Liver (tissue), 9 donors: ENCODE results near the gene PON1. TPM values are rescaled to one million over a fixed set of nuclear protein-coding genes. Genes with fewer than 3 reads are reported as not detected.

Experiments used
- DNase-seq: peaks from one replicate; pipeline ENCODE4 v3.0.0-alpha.2; 2017; ENCODE audit warnings: low spot score
- H3K27ac ChIP-seq, 2 donors: one replicate each; pipeline ENCODE4 v1.7.0; 2013; ENCODE audit warnings: inconsistent platforms in 2 of 2, low read length in 2 of 2, control low read depth in 1 of 2, low read depth in 1 of 2, mild to moderate bottlenecking in 1 of 2
- H3K27me3 ChIP-seq, 4 donors: one replicate each; pipeline versions ENCODE4 v1.6.1 to v1.7.0; 2013; ENCODE audit warnings: low read length in 3 of 4, inconsistent platforms in 1 of 4, mild to moderate bottlenecking in 1 of 4, moderate library complexity in 1 of 4; ENCODE audit not compliant: control insufficient read depth in 4 of 4, insufficient read depth in 4 of 4
- H3K36me3 ChIP-seq, 4 donors: one replicate each; pipeline versions ENCODE4 v1.6.1 to v1.7.0; 2013; ENCODE audit warnings: low read length in 3 of 4, mild to moderate bottlenecking in 3 of 4, low read depth in 1 of 4, moderate library complexity in 1 of 4; ENCODE audit not compliant: control insufficient read depth in 4 of 4, insufficient read depth in 3 of 4
- H3K4me1 ChIP-seq, 4 donors: one replicate each; pipeline versions ENCODE4 v1.6.1 to v1.7.0; 2013; ENCODE audit warnings: low read length in 3 of 4, mild to moderate bottlenecking in 3 of 4, moderate library complexity in 1 of 4; ENCODE audit not compliant: control insufficient read depth in 4 of 4, insufficient read depth in 4 of 4
- H3K4me3 ChIP-seq, 3 donors: one replicate each; pipeline versions ENCODE4 v1.6.1 to v1.7.0; 2013; ENCODE audit warnings: low read length in 3 of 3, control low read depth in 1 of 3, low read depth in 1 of 3, mild to moderate bottlenecking in 1 of 3
- H3K9ac ChIP-seq, 2 donors: one replicate each; pipeline ENCODE4 v1.7.0; 2013; ENCODE audit warnings: low read length in 2 of 2, mild to moderate bottlenecking in 2 of 2, moderate library complexity in 2 of 2, control low read depth in 1 of 2, low read depth in 1 of 2
- H3K9me3 ChIP-seq, 4 donors: one replicate each; pipeline versions ENCODE4 v1.6.1 to v1.7.0; 2013; ENCODE audit warnings: low read length in 3 of 4; ENCODE audit not compliant: control insufficient read depth in 4 of 4
- FOXA1 ChIP-seq: IDR thresholded peaks from 2 replicates; pipeline ENCODE4 v1.6.1; 2016; ENCODE audit warnings: antibody characterized with exemption
- FOXA2 ChIP-seq: IDR thresholded peaks from 2 replicates; pipeline ENCODE4 v1.6.1; 2016; ENCODE audit warnings: antibody characterized with exemption
- GABPA ChIP-seq, 2 donors: IDR thresholded peaks in 1 of 2; conservative IDR thresholded peaks in 1 of 2; 2 replicates each; pipeline ENCODE4 v1.6.1; 2016; ENCODE audit warnings: antibody characterized with exemption in 2 of 2, mild to moderate bottlenecking in 1 of 2, moderate library complexity in 1 of 2
- HNF4A ChIP-seq, 2 donors: conservative IDR thresholded peaks; 2 replicates each; pipeline ENCODE4 v1.6.1; 2016; ENCODE audit warnings: antibody characterized with exemption in 2 of 2, mild to moderate bottlenecking in 2 of 2
- HNF4G ChIP-seq: IDR thresholded peaks from 2 replicates; pipeline ENCODE4 v1.6.1; 2016; ENCODE audit warnings: antibody characterized with exemption
- JUND ChIP-seq, 2 donors: IDR thresholded peaks; 2 replicates each; pipeline ENCODE4 v1.6.1; 2016; ENCODE audit warnings: antibody characterized with exemption in 2 of 2
- NR2F2 ChIP-seq: IDR thresholded peaks from 2 replicates; pipeline ENCODE4 v1.6.1; 2016; ENCODE audit warnings: antibody characterized with exemption
- RAD21 ChIP-seq, 2 donors: IDR thresholded peaks; 2 replicates each; pipeline ENCODE4 v1.6.1; 2016; ENCODE audit warnings: antibody characterized with exemption in 2 of 2, mild to moderate bottlenecking in 2 of 2
- RXRA ChIP-seq, 2 donors: IDR thresholded peaks; 2 replicates each; pipeline ENCODE4 v1.6.1; 2017 to 2018; ENCODE audit warnings: antibody characterized with exemption in 2 of 2, mild to moderate bottlenecking in 1 of 2
- SP1 ChIP-seq: IDR thresholded peaks from 2 replicates; pipeline ENCODE4 v1.6.1; 2018; ENCODE audit warnings: antibody characterized with exemption, mild to moderate bottlenecking
- TAF1 ChIP-seq: conservative IDR thresholded peaks from 2 replicates; pipeline ENCODE4 v1.6.1; 2016; ENCODE audit warnings: antibody characterized with exemption, mild to moderate bottlenecking
- YY1 ChIP-seq: IDR thresholded peaks from 2 replicates; pipeline ENCODE4 v1.6.1; 2016; ENCODE audit warnings: antibody characterized with exemption, mild to moderate bottlenecking
- WGBS: extraction: QIAGEN DNeasy Blood & Tissue Kit; methylation state at CpG from one replicate; pipeline ENCODE4 v1.1.7; 2013; 5-methylcytosine and 5-hydroxymethylcytosine counted together
- polyA plus RNA-seq, 2 donors: library from polyadenylated mRNA; stranded (reverse) in 1 of 2; unstranded in 1 of 2; fragments of 200-250 nt in 1 of 2; fragments of >200 nt in 1 of 2; fragmentation: Nextera tagmentation in 1 of 2; extraction: Ambion mirVana in 1 of 2; gene quantifications; one replicate each; pipeline versions ENCODE4 v1.2.1 to v1.2.3, GENCODE V29; 2013 to 2015
- total RNA-seq, 2 donors: library from RNA; depleted of rRNA; stranded (reverse); fragments of >200 nt; gene quantifications; one replicate each; pipeline ENCODE4 v1.2.3, GENCODE V29; 2014
- TF ChIP-seq, protein P1 (sequence below): IDR thresholded peaks from 2 replicates; pipeline ENCODE4 v1.6.1; 2016; ENCODE audit warnings: antibody characterized with exemption
- TF ChIP-seq, protein P2 (sequence below): IDR thresholded peaks from 2 replicates; pipeline ENCODE4 v1.6.1; 2016; ENCODE audit warnings: antibody characterized with exemption, mild to moderate bottlenecking
- TF ChIP-seq, protein P3 (sequence below): IDR thresholded peaks from 2 replicates; pipeline ENCODE4 v1.6.1; 2016; ENCODE audit warnings: antibody characterized with exemption
- TF ChIP-seq, protein P4 (sequence below): IDR thresholded peaks from 2 replicates; pipeline ENCODE4 v1.6.1; 2016; ENCODE audit warnings: antibody characterized with exemption
- TF ChIP-seq, protein P5 (sequence below): fragments of 150-350 bp; IDR thresholded peaks from 2 replicates; pipeline ENCODE4 v1.5.1; 2017; ENCODE audit warnings: improper control_type of control experiment, low read depth, low read length; ENCODE audit not compliant: missing input control
- donor health status: healthy.
- donor health status: healthy.
- donor health status: healthy.
- donor health status: healthy.
- donor health status: healthy.

Gene PON1
- 100 to 1,000 TPM in 1 of 2 donors, 10 to 100 TPM in 1; 54.8 to 190 TPM for total RNA-seq
- polyA plus RNA-seq = 1,000 to 10,000 TPM in 1 of 2 donors, 100 to 1,000 TPM in 1; 224 to 1,101 TPM

DNA sequence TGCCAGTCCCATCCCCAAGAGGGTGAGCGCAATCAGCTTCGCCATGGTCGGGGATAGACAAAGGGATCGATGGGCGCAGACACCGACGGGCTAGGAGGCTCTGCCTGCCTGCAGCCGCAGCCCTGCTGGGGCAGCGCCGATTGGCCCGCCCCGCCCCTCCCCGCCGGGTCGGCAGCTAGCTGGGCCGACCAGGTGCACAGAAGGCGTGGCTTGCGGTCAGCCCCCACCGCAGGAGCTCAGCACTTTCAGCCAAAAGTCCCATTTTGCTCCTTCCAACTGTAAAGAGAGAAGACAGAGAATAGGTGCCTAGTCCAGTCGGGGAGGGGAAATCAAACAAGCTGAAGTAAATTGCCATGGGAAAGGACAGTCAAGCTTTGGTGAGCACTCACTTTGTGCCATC lies at the start of gene PON1:
TSS of gene PON1 (minus strand) at position 102 of the 400 bp plus-strand sequence. CDS start at position 45, 57 bp downstream.
- H3K4me1 ChIP-seq = peaks cover 2 to 45% (median 33%) of the 10 kb centered on the region in 4 donors
- peak; percentile 13 for TF ChIP-seq HNF4G
- no peak for TF ChIP-seq HNF4A (conservative IDR thresholded peaks at IDR 0.05)
- no peak for TF ChIP-seq FOXA1
- TF ChIP-seq YY1 = peak; percentile 44
- no peak for TF ChIP-seq JUND (IDR thresholded peaks at IDR 0.05)
- TF ChIP-seq SP1 = peak; percentile 60
- peak; percentile 17 to 43 for TF ChIP-seq RAD21 (IDR thresholded peaks at IDR 0.05)
- TF ChIP-seq TAF1 = peak; percentile 91
- H3K27ac ChIP-seq = peak within 1 kb of the TSS; percentile 75 to 78
- no peaks in the 10 kb centered on the region for H3K27me3 ChIP-seq
- H3K4me3 ChIP-seq = peak within 1 kb of the TSS; percentile 73 to 88 (median 78)
- H3K36me3 ChIP-seq = no peaks in the 10 kb centered on the region
- WGBS = 5% methylated on average over 20 of the region's 20 CpGs
- no peaks in the 10 kb centered on the region for H3K9me3 ChIP-seq
- peak within 1 kb of the TSS; percentile 82 to 90 for H3K9ac ChIP-seq
- no peak for DNase-seq

DNA sequence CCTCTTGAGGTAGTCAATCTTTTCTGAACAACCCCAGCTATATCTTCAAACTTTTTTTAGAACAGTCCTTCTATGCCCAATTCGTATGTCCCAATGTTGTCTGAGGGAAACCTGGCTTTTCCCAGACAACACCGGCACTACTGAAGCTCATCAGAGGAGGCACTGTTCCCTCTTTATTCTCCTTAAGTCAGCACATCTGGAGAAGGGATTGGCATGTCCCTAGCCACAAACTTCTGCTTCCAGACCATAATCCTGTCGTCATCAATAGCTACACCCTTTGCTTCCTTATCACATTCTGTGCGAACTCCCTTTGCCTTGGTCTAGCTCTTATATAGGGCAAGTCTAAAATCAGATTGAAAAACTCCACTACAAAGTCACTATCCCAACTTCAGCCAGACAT lies 49.0 kb upstream of the PON1 start:
- Histone ChIP-seq H3K4me3 (no peak overlapping the region), H3K27ac (no peak overlapping the region), H3K27me3 (no peaks in the 10 kb centered on the region), H3K36me3 (peaks cover 6 to 26% (median 20%) of the 10 kb centered on the region in 4 donors), H3K4me1 (no peaks in the 10 kb centered on the region), H3K9me3 (no peaks in the 10 kb centered on the region), H3K9ac (no peak overlapping the region)
- WGBS = 90% methylated on average over 4 of the region's 4 CpGs
- DNase-seq = no peak
- no peak for TF ChIP-seq FOXA2
- TF ChIP-seq, protein P1, sequence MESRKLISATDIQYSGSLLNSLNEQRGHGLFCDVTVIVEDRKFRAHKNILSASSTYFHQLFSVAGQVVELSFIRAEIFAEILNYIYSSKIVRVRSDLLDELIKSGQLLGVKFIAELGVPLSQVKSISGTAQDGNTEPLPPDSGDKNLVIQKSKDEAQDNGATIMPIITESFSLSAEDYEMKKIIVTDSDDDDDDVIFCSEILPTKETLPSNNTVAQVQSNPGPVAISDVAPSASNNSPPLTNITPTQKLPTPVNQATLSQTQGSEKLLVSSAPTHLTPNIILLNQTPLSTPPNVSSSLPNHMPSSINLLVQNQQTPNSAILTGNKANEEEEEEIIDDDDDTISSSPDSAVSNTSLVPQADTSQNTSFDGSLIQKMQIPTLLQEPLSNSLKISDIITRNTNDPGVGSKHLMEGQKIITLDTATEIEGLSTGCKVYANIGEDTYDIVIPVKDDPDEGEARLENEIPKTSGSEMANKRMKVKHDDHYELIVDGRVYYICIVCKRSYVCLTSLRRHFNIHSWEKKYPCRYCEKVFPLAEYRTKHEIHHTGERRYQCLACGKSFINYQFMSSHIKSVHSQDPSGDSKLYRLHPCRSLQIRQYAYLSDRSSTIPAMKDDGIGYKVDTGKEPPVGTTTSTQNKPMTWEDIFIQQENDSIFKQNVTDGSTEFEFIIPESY = no peak
- TF ChIP-seq, protein P2, sequence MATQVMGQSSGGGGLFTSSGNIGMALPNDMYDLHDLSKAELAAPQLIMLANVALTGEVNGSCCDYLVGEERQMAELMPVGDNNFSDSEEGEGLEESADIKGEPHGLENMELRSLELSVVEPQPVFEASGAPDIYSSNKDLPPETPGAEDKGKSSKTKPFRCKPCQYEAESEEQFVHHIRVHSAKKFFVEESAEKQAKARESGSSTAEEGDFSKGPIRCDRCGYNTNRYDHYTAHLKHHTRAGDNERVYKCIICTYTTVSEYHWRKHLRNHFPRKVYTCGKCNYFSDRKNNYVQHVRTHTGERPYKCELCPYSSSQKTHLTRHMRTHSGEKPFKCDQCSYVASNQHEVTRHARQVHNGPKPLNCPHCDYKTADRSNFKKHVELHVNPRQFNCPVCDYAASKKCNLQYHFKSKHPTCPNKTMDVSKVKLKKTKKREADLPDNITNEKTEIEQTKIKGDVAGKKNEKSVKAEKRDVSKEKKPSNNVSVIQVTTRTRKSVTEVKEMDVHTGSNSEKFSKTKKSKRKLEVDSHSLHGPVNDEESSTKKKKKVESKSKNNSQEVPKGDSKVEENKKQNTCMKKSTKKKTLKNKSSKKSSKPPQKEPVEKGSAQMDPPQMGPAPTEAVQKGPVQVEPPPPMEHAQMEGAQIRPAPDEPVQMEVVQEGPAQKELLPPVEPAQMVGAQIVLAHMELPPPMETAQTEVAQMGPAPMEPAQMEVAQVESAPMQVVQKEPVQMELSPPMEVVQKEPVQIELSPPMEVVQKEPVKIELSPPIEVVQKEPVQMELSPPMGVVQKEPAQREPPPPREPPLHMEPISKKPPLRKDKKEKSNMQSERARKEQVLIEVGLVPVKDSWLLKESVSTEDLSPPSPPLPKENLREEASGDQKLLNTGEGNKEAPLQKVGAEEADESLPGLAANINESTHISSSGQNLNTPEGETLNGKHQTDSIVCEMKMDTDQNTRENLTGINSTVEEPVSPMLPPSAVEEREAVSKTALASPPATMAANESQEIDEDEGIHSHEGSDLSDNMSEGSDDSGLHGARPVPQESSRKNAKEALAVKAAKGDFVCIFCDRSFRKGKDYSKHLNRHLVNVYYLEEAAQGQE = no peak
- TF ChIP-seq NR2F2 = no peak
- no peak for TF ChIP-seq RXRA (IDR thresholded peaks at IDR 0.05)
- no peak for TF ChIP-seq TAF1
- no peak for TF ChIP-seq HNF4A (conservative IDR thresholded peaks at IDR 0.05)
- TF ChIP-seq JUND (IDR thresholded peaks at IDR 0.05) = no peak
- TF ChIP-seq RAD21 (IDR thresholded peaks at IDR 0.05) = peak in 1 of 2 donors; percentile 41
- TF ChIP-seq, protein P3, sequence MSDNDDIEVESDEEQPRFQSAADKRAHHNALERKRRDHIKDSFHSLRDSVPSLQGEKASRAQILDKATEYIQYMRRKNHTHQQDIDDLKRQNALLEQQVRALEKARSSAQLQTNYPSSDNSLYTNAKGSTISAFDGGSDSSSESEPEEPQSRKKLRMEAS = no peak
- TF ChIP-seq HNF4G = no peak
- no peak for TF ChIP-seq FOXA1
- no peak for TF ChIP-seq GABPA (IDR thresholded peaks at IDR 0.05 in 1 of 2, conservative IDR thresholded peaks at IDR 0.05 in 1 of 2)
- TF ChIP-seq, protein P4, sequence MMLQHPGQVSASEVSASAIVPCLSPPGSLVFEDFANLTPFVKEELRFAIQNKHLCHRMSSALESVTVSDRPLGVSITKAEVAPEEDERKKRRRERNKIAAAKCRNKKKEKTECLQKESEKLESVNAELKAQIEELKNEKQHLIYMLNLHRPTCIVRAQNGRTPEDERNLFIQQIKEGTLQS = no peak
- TF ChIP-seq, protein P5, sequence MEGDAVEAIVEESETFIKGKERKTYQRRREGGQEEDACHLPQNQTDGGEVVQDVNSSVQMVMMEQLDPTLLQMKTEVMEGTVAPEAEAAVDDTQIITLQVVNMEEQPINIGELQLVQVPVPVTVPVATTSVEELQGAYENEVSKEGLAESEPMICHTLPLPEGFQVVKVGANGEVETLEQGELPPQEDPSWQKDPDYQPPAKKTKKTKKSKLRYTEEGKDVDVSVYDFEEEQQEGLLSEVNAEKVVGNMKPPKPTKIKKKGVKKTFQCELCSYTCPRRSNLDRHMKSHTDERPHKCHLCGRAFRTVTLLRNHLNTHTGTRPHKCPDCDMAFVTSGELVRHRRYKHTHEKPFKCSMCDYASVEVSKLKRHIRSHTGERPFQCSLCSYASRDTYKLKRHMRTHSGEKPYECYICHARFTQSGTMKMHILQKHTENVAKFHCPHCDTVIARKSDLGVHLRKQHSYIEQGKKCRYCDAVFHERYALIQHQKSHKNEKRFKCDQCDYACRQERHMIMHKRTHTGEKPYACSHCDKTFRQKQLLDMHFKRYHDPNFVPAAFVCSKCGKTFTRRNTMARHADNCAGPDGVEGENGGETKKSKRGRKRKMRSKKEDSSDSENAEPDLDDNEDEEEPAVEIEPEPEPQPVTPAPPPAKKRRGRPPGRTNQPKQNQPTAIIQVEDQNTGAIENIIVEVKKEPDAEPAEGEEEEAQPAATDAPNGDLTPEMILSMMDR = peak; percentile 16
- no peak for TF ChIP-seq SP1
